HG02623 (cell line): ENCODE data around the gene VCAM1.

ENCODE experiments used
- ATAC-seq: cut with Tn5 transposase; IDR thresholded peaks from one replicate; pipeline ENCODE4 v1.9.1; 2021; ENCODE audit warnings: moderate library complexity; ENCODE audit not compliant: unreplicated experiment

Gene VCAM1

DNA sequence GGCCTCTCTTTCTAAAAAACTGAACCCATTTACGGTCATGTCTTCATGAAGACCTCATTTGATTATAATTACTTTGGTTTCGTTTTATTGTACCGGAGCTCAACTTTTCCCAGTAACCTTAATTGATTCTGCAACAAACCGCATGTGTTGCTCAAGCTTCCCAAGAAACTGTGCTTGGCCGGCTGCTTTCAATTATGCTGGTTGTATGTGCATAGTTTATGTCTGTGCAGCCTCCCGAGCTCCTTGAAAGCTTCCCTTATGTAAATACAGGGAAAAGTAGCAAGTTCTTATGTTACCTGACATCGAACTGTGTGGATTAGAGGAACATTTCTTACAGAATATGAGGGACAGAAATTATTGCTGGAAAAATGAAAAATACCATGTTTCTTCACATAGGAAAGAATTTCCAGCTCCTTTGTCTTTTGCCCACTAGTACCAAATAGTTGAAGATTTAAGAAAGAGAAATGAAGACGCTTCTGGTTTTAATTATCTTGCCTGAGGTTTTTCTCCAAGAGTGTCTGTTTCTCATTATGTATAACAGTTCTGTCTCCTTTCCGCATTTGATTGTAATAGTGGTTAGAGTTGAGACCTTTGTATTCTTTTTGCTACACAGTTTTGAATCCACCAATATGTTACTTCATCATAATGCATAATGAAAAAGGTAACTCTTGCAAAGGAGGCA lies 2.1 kb downstream of the VCAM1 start:
- ATAC-seq: no peak

DNA sequence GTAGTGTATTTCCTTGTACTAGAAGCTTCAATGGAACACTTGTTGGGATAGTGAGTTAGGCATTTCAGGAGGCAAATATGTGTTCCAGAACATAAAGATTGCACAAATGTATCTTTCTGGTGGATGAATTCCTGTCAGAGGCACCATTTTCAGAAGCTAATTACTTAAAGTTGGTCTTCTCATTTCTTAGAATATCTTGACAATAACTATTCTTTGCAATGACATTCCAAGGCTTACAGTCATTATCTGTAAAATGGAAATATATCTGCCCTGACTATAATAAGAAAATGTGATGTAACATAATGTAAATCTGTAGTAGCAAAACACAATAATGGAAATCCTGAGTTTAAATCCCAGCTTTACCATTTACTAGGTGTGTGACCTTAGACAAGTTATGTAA lies 2.7 kb downstream of the VCAM1 start:
- ATAC-seq: no peak

DNA sequence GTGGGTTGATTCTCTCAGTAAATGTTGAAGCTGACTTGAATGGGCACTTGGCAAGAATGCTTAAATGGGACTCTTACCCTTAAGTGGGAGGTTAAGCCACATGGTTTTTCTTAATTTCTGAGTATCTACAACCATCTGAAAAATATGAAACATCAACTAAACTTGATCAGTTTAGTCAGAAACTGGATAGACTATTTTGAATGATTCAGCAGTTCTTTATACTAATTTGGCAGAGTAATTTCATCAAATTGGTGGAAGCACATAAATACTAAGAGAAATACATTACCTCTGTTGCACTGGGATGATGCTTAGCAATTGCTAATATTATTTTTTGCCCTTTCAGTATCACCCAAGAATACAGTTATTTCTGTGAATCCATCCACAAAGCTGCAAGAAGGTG lies 4.7 kb downstream of the VCAM1 start:
- ATAC-seq: no peak

DNA sequence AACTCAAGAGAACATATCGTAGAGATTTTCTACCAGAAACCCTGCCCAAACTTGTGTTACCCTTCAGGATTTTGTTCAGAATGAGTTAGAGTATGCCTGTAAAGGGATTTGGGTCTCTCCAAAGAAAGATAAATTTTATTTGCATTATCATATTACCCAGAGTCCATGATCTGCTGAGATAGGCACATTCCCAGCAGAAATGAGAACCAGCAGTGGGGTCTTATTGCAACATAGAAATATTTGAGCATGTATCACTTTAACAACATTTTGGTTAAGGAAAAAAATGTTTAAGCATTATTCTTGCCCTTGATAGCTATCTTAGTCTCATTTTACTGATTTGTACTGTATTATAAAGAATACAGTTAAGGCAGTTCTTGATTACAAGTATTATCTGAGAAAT lies 10.6 kb downstream of the VCAM1 start:
- ATAC-seq: no peak

DNA sequence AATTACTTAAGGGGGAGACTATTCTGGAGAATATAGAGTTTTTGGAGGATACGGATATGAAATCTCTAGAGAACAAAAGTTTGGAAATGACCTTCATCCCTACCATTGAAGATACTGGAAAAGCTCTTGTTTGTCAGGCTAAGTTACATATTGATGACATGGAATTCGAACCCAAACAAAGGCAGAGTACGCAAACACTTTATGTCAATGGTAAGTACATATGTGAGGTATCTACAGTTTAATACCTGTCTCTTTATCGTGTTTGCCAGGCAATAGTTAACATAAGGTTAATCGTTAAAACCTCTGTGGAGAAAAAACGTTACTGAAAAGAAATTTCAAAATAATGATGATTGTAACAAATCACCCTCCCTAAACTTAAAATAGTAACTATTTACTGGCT lies 11.8 kb downstream of the VCAM1 start:
- no peak for ATAC-seq

DNA sequence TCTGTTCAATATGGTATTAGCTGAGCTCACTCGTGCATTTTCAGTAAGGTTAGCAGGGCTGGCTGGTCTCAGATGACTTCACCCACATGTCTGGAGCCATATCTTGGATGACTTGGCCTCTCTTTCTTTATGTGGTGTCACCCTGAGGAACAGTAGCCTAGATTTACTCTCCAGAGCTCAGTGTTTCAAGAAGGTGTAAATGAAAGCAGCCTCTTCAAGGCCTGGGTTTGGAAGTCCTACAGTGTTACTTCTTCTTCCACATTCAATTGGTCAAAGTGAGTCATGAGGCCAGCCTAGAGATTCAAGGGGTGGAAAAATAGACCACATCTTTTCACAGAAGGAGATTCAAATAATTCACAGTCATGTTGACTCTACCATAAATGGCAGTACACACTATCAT lies 12.2 kb downstream of the VCAM1 start:
- no peak for ATAC-seq

DNA sequence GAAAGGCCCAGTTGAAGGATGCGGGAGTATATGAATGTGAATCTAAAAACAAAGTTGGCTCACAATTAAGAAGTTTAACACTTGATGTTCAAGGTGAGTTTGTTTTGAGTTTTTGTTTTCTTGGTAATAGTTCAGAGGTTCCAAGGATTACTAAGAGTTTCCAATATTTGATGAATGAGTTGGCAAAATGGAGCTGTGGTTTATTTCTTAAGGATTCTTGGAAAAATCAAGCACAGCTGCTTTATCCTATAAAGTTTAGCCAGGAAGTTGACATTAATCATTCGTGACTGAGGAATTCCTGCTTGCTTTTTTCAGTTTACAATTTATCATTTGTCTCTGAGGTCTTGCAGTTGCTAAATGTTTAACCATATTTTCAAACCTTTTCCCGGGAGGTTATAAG lies 15.1 kb downstream of the VCAM1 start:
- no peak for ATAC-seq

DNA sequence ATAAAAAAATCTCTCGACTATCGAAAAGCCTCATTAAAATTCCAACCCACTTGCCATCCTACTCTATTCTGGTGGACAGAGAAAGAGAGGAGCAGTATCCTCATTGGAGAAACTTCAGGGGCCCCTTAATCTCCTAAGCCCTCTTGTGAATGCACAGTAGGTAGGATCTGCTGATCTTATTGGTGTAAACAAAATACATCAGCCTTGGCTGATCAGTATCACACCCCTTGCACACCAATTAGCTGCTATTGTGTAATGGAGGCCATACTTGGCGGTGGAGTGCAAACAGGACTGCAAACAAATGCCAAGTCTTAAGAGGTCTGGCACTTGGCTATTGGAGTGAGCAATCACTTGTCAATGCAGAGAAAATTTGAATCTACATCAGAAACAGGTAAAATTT lies 15.7 kb downstream of the VCAM1 start:
- no peak for ATAC-seq

DNA sequence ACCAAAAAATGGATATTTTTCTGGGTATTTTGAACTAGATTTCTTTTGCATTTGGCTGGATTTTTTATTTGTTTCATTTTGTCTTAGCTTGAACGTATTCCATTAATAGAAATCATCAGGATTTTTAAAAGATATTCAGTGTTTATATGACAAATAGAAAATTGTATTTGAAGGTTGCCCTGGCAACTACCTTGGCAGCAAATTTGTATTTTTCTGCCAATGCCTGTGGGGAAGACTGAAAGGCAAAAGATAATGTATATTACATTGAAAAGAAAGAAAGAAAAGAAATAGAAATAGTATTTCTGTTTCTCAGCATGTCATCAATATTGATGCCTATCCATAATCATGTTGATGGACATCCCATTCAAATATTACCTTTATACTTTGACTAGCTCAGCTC lies 16.8 kb downstream of the VCAM1 start:
- no peak for ATAC-seq

DNA sequence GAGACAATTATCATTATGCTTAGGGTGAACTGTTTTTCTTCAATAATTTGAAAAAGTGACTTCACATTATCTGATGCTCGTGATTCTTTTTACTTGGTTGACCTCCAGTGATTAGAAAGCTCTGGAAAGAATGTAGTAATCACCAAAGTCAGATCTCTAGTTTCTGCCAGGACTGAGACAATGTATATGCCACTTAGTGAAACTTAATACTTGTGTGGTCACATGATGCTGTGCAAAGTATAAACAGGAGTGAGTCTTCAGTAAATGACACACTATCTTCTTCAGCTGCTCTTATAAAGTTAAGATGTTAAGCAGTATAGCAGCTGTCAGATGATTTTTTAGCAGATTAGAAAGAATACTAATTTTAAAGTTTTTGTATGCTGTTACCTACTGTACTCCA lies 17.2 kb downstream of the VCAM1 start:
- no peak for ATAC-seq

DNA sequence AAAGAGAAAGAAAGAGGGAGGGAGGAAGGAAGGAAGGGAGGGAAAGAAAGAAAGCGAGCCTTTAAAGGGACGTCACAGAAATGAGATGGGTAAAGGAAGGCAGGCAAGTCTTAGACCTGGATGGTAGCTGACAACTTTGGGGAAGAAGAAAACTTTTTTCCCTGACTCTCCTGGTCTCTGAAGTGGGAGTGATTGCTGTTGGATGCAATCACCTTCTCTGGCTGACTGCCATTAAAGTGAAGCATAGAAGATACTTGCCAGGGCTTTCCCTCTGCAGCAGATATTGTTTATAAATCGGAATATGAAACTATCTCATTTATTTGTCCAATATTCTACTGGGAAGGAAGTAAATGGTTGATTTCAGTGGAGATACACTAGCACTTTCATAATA lies 27.0 kb downstream of the VCAM1 start:
- no peak for ATAC-seq

DNA sequence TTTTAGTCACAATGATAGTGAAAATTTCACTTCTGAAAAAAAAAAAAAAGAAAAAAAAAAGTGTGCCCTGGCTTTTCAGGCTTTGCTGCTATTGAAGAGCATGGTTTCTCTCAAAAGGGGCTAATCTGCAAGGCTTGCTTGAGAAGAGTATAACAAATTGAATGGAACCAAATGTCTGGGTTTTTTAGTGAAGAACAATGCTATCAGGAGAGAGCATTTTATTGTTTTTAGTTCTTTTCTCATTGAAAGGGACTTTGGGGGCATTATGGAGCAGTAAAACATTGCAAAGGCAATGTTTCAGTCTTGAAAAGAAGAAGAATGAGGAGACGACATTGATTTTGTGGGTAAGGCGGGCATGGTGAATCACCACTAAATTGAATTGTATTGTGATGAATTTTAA lies 28.2 kb downstream of the VCAM1 start:
- ATAC-seq: no peak

DNA sequence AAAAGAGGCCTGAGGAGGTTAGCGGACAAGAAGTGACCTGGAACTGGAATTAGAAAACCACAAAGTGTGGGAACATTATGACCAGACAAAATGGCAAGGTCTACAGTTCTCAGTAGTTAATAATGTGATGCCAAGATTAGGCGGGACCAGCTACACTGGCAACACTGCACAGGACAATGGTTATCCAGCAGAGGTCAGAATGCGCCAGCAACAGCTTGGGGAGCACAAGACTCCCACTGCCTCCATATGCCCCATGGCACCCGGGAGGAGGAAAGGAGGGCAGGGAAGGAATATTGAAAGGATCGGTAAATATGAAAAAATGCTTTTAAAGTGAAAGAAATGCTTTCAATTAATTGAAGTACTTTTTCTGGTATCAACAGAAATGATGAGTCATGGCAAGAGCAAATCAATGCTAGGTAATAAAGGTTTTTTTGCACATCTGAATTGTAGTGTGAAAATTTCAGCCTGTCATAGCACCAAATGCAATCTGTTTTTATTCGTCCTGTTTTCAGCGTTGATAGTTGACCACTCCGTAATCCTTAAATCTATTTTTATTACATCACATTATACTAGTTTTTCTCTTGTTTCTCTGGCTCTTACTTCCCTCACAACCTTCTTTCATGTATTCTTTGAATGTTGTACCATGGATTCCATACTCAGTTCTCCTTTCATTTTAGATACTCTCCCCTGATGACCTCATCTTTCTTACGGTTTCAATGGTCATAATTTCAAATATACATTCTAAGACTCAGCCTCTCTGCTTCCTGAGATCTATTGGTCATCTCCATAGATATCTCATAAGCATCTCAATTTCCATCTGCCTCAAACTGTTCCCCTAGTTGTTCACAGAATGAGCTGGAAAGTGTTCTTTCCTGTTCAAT lies 30.7 kb downstream of the VCAM1 start:
- no peak for ATAC-seq

DNA sequence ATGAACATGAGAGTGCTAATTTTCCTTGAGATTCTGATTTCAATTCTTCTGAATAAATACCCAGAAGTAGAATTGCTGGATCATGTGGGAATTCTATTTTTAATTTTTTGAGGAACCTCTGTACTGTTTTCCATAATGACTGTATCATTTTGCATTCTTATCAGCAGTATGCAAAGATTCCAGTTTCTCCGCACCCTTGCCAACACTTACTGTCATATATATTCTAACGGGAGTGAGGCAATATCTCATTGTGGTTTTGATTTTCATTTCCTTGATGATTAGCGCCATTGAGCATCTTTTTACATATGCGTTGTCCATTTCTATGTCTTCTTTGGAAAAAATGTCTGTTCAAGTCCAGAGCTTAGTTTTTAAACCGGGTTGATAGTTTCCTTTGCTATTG lies 33.2 kb downstream of the VCAM1 start:
- ATAC-seq: no peak

DNA sequence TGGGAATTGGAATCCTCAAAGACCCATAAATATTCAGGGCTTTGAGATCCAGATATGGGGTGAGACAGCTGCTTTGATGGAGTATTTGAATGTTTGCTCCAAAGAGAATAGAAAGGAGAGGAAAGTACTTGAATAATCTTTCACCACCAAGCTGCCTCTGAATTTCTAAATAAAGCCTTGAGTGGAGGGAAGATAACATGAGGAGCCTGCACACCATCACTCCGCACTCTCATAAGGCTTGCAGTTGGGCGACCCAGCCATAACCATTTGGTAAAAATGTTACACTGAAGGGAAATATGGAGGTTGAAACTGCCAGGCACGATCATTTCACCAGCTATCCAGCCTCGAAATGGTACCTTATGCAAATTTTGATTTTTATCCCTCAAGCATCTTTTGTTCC lies 38.4 kb downstream of the VCAM1 start:
- no peak for ATAC-seq

DNA sequence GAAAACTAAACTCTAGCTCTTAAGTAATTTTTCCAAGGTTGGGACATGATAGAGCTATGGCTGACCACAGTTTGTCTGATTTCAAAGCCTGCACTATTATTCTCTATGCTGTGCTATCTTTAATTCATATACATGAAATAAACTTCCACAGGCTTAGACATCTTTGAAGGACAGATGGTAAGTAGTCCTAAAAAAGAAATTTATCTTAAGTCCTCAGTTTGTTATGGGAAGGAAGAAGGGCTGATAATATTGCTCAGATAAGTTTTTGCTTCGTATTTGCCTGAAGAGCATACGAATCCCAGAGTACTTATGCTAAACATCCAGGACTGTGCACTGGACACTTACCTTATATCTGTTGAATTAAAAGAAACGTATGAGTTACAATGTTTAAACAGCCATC lies 39.6 kb downstream of the VCAM1 start:
- no peak for ATAC-seq

DNA sequence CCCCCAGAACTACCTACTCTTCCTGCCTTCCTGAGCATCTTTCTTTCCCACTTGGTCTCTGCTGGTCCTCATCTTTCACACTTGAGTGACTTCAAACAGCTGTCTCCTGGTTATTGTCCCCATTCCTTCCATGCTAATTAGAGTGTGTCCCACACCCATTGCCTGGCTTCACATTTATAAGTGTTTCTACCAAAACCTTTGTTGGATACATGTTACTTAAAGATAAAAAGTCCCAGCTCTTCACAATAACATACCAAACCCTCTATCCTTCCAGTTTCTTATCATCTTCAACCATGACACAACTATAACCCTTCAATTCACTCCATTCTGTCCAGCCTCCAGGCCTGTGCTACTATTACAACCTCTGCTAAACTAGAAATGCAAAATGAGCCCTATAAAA lies 41.0 kb downstream of the VCAM1 start:
- no peak for ATAC-seq

DNA sequence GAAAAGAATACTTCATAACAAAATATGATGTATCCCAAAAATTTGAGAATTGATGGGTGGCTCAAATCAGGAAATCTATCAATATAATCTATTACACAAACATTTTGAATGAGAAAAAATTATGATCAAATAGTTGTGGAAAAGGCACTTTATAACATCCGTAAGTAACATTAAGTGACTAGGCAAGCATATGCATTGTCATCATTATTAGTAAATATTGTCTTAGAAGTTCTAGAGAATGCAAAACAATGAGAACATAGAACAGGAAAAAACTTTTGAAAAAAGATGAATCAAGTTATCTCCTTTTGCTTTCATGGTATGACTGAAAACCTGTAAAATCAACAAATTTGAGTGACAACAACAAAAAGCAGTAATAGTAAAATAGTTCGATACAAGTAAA lies 42.9 kb downstream of the VCAM1 start:
- ATAC-seq: no peak

DNA sequence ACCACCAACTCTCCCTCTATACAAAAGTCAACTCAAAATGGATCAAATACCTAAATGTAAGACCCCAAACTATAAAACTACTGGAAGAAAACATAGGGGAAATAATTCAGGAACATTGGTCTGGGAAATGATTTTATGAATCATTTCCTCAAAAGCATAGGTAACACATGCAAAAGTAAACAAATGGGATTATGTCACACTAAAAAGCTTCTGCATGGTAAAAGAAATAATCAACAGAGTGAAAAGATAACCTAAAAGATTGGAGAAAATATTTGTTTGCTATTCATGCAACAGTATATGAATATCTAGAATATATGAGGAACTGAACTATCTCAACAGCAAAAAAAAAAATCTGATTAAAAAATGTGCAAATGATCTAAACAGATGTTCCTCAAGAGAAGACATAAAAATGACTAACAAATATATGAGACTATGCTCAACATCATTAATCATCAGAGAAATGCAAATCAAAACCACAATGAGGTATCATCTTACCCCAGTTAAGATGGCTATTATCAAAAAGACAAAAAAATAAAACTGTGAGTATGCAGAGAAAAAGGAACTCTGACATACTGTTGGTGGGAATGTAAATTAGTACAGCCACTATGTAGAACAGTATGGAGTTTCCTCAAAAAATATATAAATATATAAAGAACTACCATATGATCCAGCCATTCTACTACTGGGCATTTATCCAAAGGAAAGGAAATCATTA lies 47.8 kb downstream of the VCAM1 start:
- no peak for ATAC-seq

DNA sequence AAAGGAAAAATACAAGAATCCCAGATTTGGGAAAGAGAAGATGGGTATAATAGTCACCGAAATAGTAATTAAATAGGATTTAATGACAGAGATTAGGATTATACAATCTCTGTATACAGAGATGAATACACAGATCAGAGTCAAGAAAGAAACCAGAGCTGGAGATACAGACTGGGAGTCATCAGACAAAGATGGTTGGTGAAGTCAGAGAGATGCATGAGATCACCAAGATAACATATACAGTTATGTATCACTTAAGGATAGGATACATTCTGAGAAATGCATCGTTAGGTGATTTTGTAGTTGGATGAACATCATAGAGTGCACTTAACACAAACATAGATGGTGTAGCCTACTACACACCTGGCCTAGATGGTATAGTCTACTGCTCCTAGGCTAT lies 49.8 kb downstream of the VCAM1 start:
- no peak for ATAC-seq

DNA sequence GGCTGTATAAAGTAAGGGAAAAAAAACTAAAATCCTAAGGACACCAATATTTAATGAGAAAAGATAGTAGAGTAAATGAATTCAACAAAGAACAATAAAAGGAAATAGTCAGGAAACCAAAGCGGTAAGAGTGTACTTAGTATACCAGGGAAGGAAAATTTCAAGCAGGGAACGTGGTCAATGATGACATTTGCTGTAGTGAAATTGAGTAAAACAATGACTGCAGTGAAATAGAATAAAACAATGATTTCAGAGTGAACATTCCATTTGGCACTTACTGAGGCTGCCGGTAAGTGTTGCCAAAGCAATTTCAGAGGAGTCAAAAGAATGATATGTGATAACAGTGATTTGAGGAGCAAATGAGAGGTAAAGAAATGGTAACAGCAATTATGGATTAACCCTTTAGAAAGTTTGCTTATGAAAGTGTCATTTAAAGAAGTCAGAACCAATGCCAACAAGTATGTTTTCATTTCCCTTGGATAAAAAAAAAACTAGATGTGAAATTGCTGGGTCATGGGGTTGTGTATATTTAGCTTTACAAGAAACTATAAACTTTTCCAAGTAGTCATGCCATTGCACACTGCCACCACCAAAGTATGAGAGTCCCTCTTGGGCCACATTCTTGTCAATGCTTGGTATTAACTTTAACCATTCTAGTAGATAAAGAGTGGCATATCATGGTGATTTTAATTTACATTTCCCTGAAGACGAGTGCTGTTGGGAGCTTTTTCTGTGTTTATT lies 50.5 kb downstream of the VCAM1 start:
- no peak for ATAC-seq
